ENCODE measurements around the gene ZNF410. TPM values are rescaled to one million over a fixed set of nuclear protein-coding genes. Genes with fewer than 3 reads are reported as not detected.
"Not testable (repeated sequence)": the region's sequence is repeated elsewhere in the genome, so short reads cannot be mapped to it uniquely, and the experiment has no call there.

The ZNF410 gene
- total RNA-seq, 4 donors from 2014 or later: 44.6 to 71.2 (median 61.0) TPM

GRCh38 chr14:73863209-73863608 is 23.4 kb upstream of the ZNF410 start:
- no peak for DNase-seq
- Histone ChIP-seq H3K27ac (peak overlapping the region in 2 of 4 donors; percentile 0 to 80), H3K9me3 (no peaks in the 10 kb centered on the region), H3K36me3 (no peaks in the 10 kb centered on the region), H3K4me3 (no peak overlapping the region), H3K4me1 (peaks cover 0 to 10% (median 0%) of the 10 kb centered on the region in 4 donors), H3K27me3 (no peaks in the 10 kb centered on the region)
- no peak for TF ChIP-seq CTCF (IDR thresholded peaks at IDR 0.05)
- no peak for TF ChIP-seq POLR2A (IDR thresholded peaks at IDR 0.05)

- Histone ChIP-seq H3K27ac (peak overlapping the region in 2 of 4 donors; percentile 64), H3K27me3 (no peaks in the 10 kb centered on the region), H3K4me1 (peaks cover 0 to 10% (median 0%) of the 10 kb centered on the region in 4 donors), H3K9me3 (no peaks in the 10 kb centered on the region), H3K36me3 (no peaks in the 10 kb centered on the region), H3K4me3 (no peak overlapping the region)
- no peak for TF ChIP-seq CTCF (IDR thresholded peaks at IDR 0.05)
- no peak for TF ChIP-seq POLR2A (IDR thresholded peaks at IDR 0.05)
- no peak for DNase-seq
Observed at GRCh38 chr14:73865534-73866113, 21.0 kb upstream of the ZNF410 start.

- H3K27me3 ChIP-seq, H3K36me3 ChIP-seq, H3K4me3 ChIP-seq, H3K4me1 ChIP-seq, H3K9me3 ChIP-seq, DNase-seq, H3K27ac ChIP-seq: not testable (repeated sequence)
Observed at GRCh38 chr14:73869754-73870153, 16.9 kb upstream of the ZNF410 start.

- H3K4me3 ChIP-seq: no peak overlapping the region
Observed at GRCh38 chr14:73870525-73871235, 16.0 kb upstream of the ZNF410 start.

GRCh38 chr14:73873660-73874059 is 13.0 kb upstream of the ZNF410 start:
- Histone ChIP-seq H3K27me3 (no peaks in the 10 kb centered on the region), H3K9me3 (no peaks in the 10 kb centered on the region)

More at GRCh38 chr14:73870525-73871235, 16.0 kb upstream of the ZNF410 start:
- no peak overlapping the region for H3K27ac ChIP-seq
- TF ChIP-seq CTCF (IDR thresholded peaks at IDR 0.05): no peak
- TF ChIP-seq POLR2A (IDR thresholded peaks at IDR 0.05): no peak
- H3K36me3 ChIP-seq: no peaks in the 10 kb centered on the region
- H3K27me3 ChIP-seq: no peaks in the 10 kb centered on the region
- peaks cover 0 to 4% (median 0%) of the 10 kb centered on the region in 4 donors for H3K4me1 ChIP-seq
- no peak for DNase-seq
- no peaks in the 10 kb centered on the region for H3K9me3 ChIP-seq

More at GRCh38 chr14:73873660-73874059, 13.0 kb upstream of the ZNF410 start:
- Histone ChIP-seq H3K36me3 (no peaks in the 10 kb centered on the region), H3K27ac (no peak overlapping the region), H3K4me3 (no peak overlapping the region), H3K4me1 (no peaks in the 10 kb centered on the region)
- no peak for TF ChIP-seq CTCF (IDR thresholded peaks at IDR 0.05)
- TF ChIP-seq POLR2A (IDR thresholded peaks at IDR 0.05): no peak
- no peak for DNase-seq
